Astrocyte of the cerebellum (primary cell): ENCODE data around the gene F5.

Experiments used
- DNase-seq: peaks from one replicate; pipeline ENCODE4 v3.0.0-alpha.2; 2011; ENCODE audit warnings: low read depth
- H3K4me3 ChIP-seq: 2 replicates; pipeline ENCODE4 v1.5.1; 2011; ENCODE audit warnings: mild to moderate bottlenecking, low read depth, low read length, moderate library complexity
- CTCF ChIP-seq: IDR thresholded peaks from 2 replicates; pipeline ENCODE4 v1.5.1; 2012; ENCODE audit warnings: low read length, low read depth, moderate library complexity, mild to moderate bottlenecking; ENCODE audit errors: missing control alignments
- in situ Hi-C: cut with HindIII; loops from 2 replicates; pipeline ENCODE4 v1.10.0; 2017; ENCODE audit warnings: low sequenced_read_pairs

The F5 gene

GRCh38 chr1:169474302-169474995 lies 111.8 kb downstream of the F5 start:
- no peak for DNase-seq

GRCh38 chr1:169473347-169473746 lies 112.9 kb downstream of the F5 start:
- no peak for DNase-seq
- H3K4me3 ChIP-seq: no peak overlapping the region
- in situ Hi-C loops: no loop called here
- TF ChIP-seq CTCF: no peak

More at GRCh38 chr1:169474302-169474995, 111.8 kb downstream of the F5 start:
- in situ Hi-C loops: no loop called here
- no peak overlapping the region for H3K4me3 ChIP-seq
- no peak for TF ChIP-seq CTCF

- no peak for DNase-seq
- in situ Hi-C loops: no loop called here
- no peak for TF ChIP-seq CTCF
- no peak overlapping the region for H3K4me3 ChIP-seq
Observed at GRCh38 chr1:169472738-169473137, 113.5 kb downstream of the F5 start.

- DNase-seq: no peak
- no peak overlapping the region for H3K4me3 ChIP-seq
- in situ Hi-C loops: no loop called here
- no peak for TF ChIP-seq CTCF
Observed at GRCh38 chr1:169468982-169469381, 117.3 kb downstream of the F5 start.

- in situ Hi-C loops: no loop called here
- no peak overlapping the region for H3K4me3 ChIP-seq
- TF ChIP-seq CTCF: peak; percentile 42
- DNase-seq: no peak
Observed at GRCh38 chr1:169466259-169467230, 119.7 kb downstream of the F5 start.

- no peak overlapping the region for H3K4me3 ChIP-seq
- in situ Hi-C loops: no loop called here
- no peak for DNase-seq
- TF ChIP-seq CTCF: no peak
Observed at GRCh38 chr1:169465281-169465680, 121.0 kb downstream of the F5 start.
